Tibial nerve (tissue), 3 donors: Measurements from ENCODE around the gene TMCC1.

Source experiments
- POLR2A ChIP-seq, 2 donors: fragments of 450-650 bp; IDR thresholded peaks; one replicate each; pipeline ENCODE4 v1.6.1; 2017; ENCODE audit warnings: antibody characterized with exemption in 2 of 2, mild to moderate bottlenecking in 2 of 2, moderate library complexity in 2 of 2
- TF ChIP-seq, protein P1 (sequence below), 5 experiments: fragments of 200-600 bp in 3 of 5; fragments of 450-650 bp in 2 of 5; sonication (generic) in 3 of 5; IDR thresholded peaks; one replicate each; pipeline ENCODE4 v1.5.1; 2016 to 2019; ENCODE audit warnings: antibody characterized with exemption in 5 of 5, mild to moderate bottlenecking in 3 of 5, moderate library complexity in 2 of 5

DNA sequence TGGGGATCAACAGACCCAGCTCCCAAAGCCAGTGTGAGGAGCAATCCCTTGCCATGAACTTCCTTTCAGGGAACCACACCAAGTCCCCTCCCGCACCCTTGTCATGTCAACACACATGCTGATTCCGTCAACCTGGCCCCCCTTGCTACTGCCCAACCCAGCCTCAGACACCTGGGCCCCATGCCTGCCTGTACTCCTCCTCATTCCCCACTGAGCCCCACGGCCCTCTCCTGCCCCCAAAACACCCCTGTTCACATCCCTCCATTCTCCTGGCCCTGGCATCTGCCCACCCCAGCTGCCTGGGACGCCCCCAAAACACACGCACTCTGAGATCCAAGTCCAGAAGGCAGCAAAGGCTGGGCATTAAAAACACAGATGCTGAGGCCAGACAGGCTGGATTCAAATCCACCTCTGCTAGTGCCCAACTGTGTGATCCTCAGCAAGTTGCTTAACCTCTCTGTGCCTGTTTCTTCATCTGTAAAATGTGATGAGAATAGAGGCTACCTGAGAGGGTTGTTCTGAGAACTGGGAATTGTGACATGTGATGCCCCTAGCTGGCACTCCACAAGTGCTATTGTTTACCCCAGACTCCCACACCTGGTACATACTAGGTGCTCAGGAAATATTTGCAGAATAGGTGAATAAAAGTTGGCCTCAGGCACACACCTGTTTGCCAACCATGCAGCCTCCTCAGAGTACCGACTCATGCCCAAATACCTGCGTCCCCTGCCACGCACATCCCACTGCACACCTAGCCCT lies 289.3 kb downstream of the TMCC1 start:
- TF ChIP-seq, protein P1, sequence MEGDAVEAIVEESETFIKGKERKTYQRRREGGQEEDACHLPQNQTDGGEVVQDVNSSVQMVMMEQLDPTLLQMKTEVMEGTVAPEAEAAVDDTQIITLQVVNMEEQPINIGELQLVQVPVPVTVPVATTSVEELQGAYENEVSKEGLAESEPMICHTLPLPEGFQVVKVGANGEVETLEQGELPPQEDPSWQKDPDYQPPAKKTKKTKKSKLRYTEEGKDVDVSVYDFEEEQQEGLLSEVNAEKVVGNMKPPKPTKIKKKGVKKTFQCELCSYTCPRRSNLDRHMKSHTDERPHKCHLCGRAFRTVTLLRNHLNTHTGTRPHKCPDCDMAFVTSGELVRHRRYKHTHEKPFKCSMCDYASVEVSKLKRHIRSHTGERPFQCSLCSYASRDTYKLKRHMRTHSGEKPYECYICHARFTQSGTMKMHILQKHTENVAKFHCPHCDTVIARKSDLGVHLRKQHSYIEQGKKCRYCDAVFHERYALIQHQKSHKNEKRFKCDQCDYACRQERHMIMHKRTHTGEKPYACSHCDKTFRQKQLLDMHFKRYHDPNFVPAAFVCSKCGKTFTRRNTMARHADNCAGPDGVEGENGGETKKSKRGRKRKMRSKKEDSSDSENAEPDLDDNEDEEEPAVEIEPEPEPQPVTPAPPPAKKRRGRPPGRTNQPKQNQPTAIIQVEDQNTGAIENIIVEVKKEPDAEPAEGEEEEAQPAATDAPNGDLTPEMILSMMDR (IDR thresholded peaks at IDR 0.05), result no peak
- no peak for TF ChIP-seq POLR2A (IDR thresholded peaks at IDR 0.05)
